HG02852 (cell line): Measurements from ENCODE around the gene PPP6C.
"Not testable (repeated sequence)": the region's sequence is repeated elsewhere in the genome, so short reads cannot be mapped to it uniquely, and the experiment has no call there.

Experiments
- ATAC-seq: cut with Tn5 transposase; IDR thresholded peaks from one replicate; pipeline ENCODE4 v1.9.1; 2021; ENCODE audit warnings: mild to moderate bottlenecking, moderate library complexity; ENCODE audit not compliant: unreplicated experiment

The PPP6C gene

DNA sequence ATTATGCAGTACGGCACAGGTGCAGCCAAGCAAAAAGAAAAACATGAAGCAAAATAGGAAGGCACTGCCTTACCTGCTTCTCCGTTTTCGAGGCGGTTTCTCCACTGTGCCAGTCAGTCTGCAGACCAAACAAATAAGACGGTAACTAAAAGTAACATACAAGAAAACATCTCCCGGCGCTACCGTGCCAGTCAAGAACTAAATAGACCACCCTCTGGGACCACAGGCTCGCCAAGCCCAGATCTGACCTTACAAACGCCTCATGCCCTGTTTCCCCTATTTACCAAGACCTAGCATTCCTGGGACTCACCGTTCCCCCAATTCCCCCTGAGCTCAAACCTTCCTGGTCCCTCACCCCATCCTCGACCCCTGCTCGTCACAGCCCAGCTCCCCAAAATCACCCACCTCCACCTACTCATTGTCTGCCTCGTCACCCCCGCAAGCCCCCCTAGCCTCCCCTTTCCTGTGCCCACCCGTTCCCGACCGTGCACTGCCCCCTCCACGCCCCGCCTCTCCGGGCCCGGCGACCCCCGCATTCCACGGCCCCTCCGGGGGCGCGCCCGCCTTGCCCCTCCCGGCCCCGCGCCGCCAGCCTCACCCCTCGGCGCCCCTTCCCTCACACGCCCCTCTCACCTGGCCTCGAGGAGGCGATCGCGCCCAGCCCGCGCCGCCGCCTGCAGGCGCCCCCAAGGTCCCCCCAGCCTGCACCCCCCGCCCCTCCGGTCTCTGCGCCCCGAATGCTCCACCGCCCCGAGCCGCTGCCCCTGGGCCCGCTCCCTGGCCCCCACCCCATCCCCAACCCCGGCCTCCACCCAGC is 46.8 kb downstream of the PPP6C start:
- peak; percentile 11 for ATAC-seq

GRCh38 chr9:125141751-125142150 is 47.9 kb downstream of the PPP6C start:
- ATAC-seq, result no peak

DNA sequence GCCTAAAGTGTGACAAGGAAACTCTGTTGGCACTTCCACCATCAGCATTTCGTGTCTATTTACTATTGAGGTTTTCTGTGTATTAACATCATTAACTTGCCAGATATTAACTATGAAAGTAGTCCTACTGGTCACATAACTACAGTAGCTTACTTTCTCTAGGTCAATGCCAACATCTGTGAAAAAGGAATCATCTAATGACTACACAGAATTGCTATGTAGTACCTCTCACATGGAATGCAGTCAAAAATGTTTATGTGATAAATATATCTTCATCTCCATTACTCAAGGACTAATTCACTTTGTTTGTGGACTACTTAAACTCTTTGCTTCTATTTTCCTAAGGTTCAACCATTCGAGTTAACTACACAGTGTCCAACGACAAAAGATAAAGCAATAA is 48.4 kb downstream of the PPP6C start:
- no peak for ATAC-seq

DNA sequence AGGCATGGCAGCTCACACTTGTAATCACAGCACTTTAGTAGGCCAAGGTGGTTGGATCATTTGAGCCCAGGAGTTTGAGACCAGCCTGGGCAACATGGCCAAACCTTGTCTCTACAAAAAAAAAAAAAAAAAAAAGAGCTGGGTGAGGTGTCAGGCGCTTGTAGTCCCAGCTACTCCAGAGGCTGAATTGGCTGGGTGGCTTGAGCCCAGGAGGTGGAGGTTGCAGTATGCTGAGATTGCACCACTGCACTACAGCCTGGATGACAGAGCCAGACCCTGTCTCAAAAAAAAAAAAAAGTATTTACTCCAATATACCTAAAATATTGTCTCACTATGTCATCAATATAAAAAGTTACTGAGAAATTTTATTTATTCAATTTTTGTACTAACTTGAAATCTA is 49.0 kb downstream of the PPP6C start:
- no peak for ATAC-seq

GRCh38 chr9:125137200-125137599 is 52.4 kb downstream of the PPP6C start:
- no peak for ATAC-seq

GRCh38 chr9:125134976-125135375 is 54.6 kb downstream of the PPP6C start:
- no peak for ATAC-seq

GRCh38 chr9:125133403-125134329 is 55.9 kb downstream of the PPP6C start:
- ATAC-seq, result no peak

DNA sequence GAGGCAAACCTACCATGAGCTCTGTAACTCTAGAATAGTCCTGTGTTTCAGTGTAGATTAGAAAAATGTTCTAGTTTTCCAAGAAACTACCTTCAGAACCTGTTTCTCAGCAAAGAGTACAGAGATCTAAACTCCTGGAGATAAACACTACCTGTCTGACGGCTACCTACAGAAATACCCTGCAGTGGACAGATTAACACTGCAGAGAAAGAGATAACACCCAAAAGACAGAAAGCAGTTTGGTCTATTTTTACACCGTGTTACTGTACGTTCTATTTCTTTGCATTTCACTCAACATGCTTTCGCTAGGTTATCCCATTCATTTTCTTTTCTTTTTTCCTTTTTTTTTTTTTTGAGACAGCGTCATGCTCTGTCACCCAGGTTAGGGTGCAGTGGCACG is 57.8 kb downstream of the PPP6C start:
- no peak for ATAC-seq

GRCh38 chr9:125126019-125126746 is 63.4 kb downstream of the PPP6C start:
- peak; percentile 88 for ATAC-seq

DNA sequence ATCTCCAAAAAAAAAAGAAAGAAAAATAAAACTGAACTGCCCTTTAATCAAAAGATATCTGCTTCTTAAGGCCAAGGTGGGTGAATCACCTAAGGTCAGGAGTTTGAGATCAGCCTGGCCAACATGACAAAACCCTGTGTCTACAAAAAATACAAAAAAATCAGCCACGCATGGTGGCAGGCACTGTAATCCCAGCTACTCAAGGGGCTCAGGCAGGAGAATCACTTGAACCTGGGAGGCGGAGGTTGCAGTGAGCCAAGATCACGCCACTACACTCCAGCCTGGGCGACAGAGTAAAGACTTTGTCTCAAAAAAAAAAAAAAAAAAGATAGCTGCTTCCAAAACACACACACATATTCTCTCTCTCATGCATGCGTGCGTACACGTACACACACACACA is 64.1 kb downstream of the PPP6C start:
- no peak for ATAC-seq

GRCh38 chr9:125121146-125121545 is 68.5 kb downstream of the PPP6C start:
- ATAC-seq, result no peak

GRCh38 chr9:125119643-125120286 is 69.8 kb downstream of the PPP6C start:
- ATAC-seq, result no peak

DNA sequence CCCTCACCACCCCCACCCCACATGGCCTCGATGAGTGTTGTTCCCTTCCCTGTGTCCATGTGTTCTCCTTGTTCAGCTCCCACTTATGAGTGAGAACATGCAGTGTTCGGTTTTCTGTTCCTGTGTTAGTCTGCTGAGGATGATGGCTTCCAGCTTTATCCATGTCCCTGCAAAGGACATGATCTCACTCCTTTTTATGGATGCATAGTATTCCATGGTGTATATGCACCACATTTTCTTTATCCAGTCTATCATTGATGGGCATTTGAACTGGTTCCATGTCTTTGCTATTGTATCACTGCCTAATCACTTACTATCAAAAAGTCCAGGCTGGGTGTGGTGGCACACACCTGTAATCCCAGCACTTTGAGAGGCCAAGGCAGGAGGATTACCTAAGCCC is 70.9 kb downstream of the PPP6C start:
- not testable (repeated sequence) for ATAC-seq

DNA sequence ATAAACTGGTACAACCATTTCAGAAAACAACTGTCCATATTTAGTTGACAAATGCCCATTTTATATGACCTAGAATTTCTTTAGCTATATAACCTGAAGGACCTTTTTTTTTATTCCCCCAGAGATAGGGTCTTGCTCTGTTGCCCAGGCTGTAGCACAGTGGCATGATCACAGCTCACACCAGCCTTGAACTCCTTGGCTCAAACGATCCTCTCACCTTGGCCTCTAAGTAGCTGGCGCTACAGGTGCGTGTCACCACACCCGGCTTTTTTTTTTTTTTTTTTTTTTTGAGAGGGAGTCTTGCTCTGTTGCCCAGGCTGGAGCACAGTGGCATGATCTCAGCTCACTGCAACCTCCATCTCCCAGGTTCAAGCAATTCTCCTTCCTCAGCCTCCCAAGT is 75.1 kb downstream of the PPP6C start:
- not testable (repeated sequence) for ATAC-seq

GRCh38 chr9:125110464-125110863 is 79.1 kb downstream of the PPP6C start:
- ATAC-seq, result no peak

DNA sequence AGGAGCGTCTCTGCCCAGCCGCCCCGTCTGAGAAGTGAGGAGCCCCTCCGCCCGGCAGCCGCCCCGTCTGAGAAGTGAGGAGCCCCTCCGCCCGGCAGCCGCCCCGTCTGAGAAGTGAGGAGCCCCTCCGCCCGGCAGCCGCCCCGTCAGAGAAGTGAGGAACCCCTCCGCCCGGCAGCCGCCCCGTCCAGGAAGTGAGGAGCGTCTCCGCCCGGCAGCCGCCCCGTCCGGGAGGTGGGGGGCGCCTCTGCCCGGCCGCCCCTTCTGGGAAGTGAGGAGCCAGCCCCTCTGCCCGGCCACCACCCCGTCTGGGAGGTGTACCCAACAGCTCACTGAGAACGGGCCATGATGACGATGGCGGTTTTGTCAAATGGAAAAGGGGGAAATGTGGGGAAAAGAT is 81.1 kb downstream of the PPP6C start:
- ATAC-seq, result not testable (repeated sequence)

- no peak for ATAC-seq
Measured at GRCh38 chr9:125106285-125106893, 83.2 kb downstream of the PPP6C start.

DNA sequence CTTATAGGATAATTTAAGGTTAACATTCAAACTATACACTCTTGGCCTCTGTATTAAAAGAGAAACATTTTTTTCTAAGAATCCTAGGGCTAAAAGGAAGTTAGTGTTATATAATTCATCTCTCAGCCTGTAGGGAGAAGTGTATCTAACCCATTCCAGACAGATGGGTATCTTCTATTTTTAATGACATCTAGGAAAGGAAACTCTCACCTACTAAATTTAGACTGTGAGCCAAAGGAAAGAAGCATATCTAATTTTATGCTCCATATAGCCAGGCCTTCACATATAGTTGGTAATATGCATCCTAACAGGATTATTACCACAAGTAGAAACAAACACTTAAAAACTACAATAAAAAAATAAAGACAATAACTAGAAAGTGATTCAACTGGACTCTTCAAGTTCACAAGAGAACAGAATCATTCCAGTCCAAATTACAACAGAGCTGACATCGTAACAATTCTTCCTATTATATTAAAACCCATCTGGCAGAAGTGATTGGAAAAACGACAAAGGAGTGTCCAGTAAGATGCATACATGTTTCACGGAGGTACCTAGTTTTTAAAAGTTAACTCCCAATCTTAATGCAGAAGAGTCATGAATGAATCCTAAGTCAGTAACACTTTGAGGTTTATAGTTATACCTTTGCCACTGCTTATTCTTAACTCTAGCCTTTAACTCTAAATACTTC is 85.7 kb downstream of the PPP6C start:
- ATAC-seq, result no peak

DNA sequence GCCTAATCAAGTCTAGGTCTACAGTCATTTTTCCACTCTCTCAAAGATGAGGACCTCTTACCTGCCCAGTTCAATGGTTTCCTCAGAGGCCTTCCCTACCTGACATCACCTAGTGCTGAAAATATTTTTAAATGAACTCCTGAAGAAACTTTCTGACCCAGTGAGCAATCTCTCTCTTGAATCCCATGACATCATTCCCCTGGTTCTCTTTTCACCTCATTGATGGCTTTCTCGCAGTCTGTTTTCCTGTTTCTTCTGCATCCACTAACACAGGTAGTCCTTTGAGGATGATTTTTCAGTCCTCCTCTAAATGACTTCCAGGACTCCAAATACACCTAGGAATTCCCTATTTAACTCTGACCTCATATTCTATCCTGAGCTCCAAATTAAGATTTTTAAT is 86.6 kb downstream of the PPP6C start:
- ATAC-seq, result no peak

DNA sequence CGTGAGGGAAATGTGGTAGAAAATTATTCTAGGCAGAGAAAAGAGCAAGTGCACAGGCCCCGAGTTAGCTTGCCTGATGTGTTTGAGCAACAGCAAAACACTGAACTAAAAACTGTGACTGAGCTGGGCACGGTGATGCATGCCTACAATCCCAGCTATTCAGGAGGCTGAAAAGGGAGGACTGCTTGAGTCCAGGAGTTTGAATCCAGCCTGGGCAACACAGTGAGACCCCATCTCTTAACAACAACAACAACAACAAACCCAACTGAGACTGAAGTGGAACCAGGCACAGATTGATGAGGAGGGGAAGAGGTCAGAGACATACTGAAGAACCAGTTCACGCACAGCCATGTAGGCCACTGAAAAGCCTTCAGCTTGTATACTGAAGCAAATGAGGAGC is 88.8 kb downstream of the PPP6C start:
- no peak for ATAC-seq
